ENCODE results near the gene APEH.

DNA sequence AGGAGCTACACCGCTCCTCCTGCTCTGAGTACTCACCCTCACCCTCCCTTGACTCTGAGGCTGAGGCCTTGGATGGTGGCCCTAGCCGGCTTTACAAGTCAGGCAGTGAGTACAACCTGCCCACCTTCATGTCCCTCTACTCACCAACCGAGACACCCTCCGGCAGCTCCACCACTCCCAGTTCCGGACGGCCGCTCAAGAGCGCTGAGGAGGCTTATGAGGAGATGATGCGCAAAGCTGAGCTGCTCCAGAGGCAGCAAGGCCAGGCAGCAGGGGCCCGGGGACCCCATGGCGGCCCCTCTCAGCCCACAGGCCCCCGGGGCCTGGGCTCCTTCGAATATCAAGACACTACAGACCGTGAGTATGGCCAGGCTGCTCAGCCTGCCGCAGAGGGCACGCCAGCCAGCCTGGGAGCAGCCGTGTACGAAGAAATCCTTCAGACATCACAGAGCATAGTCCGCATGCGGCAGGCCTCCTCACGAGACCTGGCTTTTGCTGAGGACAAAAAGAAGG, 21.2 kb upstream of the APEH start:
- TF ChIP-seq CTCF (IDR thresholded peaks at IDR 0.05; ENCODE audit: insufficient read depth, low read length, poor library complexity, severe bottlenecking) = no peak
- no peak for TF ChIP-seq EZH2phosphoT487 (conservative IDR thresholded peaks at IDR 0.05; ENCODE audit: low read length)
